HCT116 (cell line): Measurements from ENCODE around the gene HIBADH. TPM values are rescaled to one million over a fixed set of nuclear protein-coding genes. Genes with fewer than 3 reads are reported as not detected.

Experiments used
- ATAC-seq: fragments of 200-7000 bp; cut with Tn5 transposase; 2 replicates; pipeline ENCODE4 v1.9.1; 2020; ENCODE audit warnings: mild to moderate bottlenecking, moderate library complexity
- BruUV-seq: library from RNA; stranded (reverse); fragments of 400-500 nt; replicated peaks from 2 replicates; lab custom pipeline; 2021; lab: Mats Ljungman, UMichigan
- CTCF ChIA-PET: fragments of 300-600 bp; sonication (Branson Sonifier 250); formaldehyde crosslinking; loops from one replicate; lab custom pipeline; 2021; ENCODE audit warnings: antibody characterized with exemption; lab: Charles Lee
- POLR2A ChIA-PET: fragments of 300-600, 350-600 bp; sonication (Branson Sonifier 250); formaldehyde crosslinking; loops from one replicate; lab custom pipeline; 2021; ENCODE audit warnings: antibody characterized with exemption; lab: Charles Lee
- RAD21 ChIA-PET, 2 experiments: fragments of 300-600 bp; sonication (Branson Sonifier 250); formaldehyde crosslinking; loops; one replicate each; lab custom pipeline; 2023; ENCODE audit warnings: low total read pairs in 2 of 2; ENCODE audit not compliant: uncharacterized antibody in 2 of 2, unreplicated experiment in 2 of 2, low non-redundant PET in 1 of 2; lab: Charles Lee
- DNase-seq: peaks from one replicate; pipeline ENCODE4 v3.0.0-alpha.2; 2010; ENCODE audit warnings: low read depth, low spot score
- H2AFZ ChIP-seq: fragments of 200-600 bp; shearing (Covaris generic), sonication (generic); 2 replicates; pipeline ENCODE4 v1.6.1; 2017; ENCODE audit warnings: low read depth, mixed run types, mixed read lengths, antibody characterized with exemption, low read length; ENCODE audit not compliant: poor library complexity, severe bottlenecking
- H3K27ac ChIP-seq: 2 replicates; pipeline ENCODE4 v1.5.1; 2012; ENCODE audit warnings: low read depth, low read length
- H3K27me3 ChIP-seq: fragments of 200-600 bp; sonication (generic); 2 replicates; pipeline ENCODE4 v1.6.1; 2016; ENCODE audit warnings: mixed run types, low read length, mixed read lengths; ENCODE audit not compliant: insufficient read depth
- H3K36me3 ChIP-seq, 2 experiments: fragments of 200-500 bp in 1 of 2; fragments of 200-600 bp in 1 of 2; sonication (Bioruptor generic) in 1 of 2; sonication (generic) in 1 of 2; 2 replicates each; pipeline versions ENCODE4 v1.5.1 to v1.6.1; 2014 to 2016; ENCODE audit warnings: low read length in 2 of 2, inconsistent platforms in 1 of 2, mixed read lengths in 1 of 2, mixed run types in 1 of 2; ENCODE audit not compliant: insufficient read depth in 2 of 2, control insufficient read depth in 1 of 2
- H3K4me1 ChIP-seq, 2 experiments: fragments of 200-600 bp in 1 of 2; sonication (generic) in 1 of 2; 2 replicates each; pipeline versions ENCODE4 v1.5.1 to v1.6.1; 2012 to 2017; ENCODE audit warnings: low read length in 2 of 2, inconsistent platforms in 1 of 2, mild to moderate bottlenecking in 1 of 2, mixed read lengths in 1 of 2, mixed run types in 1 of 2, moderate library complexity in 1 of 2; ENCODE audit not compliant: insufficient read depth in 2 of 2, control insufficient read depth in 1 of 2
- H3K4me2 ChIP-seq: fragments of 200-600 bp; sonication (generic); 2 replicates; pipeline ENCODE4 v1.6.1; 2017; ENCODE audit warnings: mixed run types, low read length, mixed read lengths
- H3K4me3 ChIP-seq, 2 experiments: fragments of 200-600 bp in 1 of 2; sonication (generic) in 1 of 2; replicated peaks in 1 of 2; 2 replicates each; pipeline ENCODE4 v1.5.1; 2011 to 2016; ENCODE audit warnings: low read length in 2 of 2, control low read depth in 1 of 2, low read depth in 1 of 2, mild to moderate bottlenecking in 1 of 2, mixed read lengths in 1 of 2, mixed run types in 1 of 2
- H3K79me2 ChIP-seq: fragments of 200-600 bp; sonication (generic); 2 replicates; pipeline ENCODE4 v1.6.1; 2017; ENCODE audit warnings: mild to moderate bottlenecking, mixed run types, low read length, moderate library complexity, mixed read lengths; ENCODE audit not compliant: insufficient read depth
- H3K9ac ChIP-seq: fragments of 200-600 bp; sonication (generic); 2 replicates; pipeline ENCODE4 v1.6.1; 2016; ENCODE audit warnings: low read length, mixed read lengths
- H3K9me2 ChIP-seq: fragments of 200-600 bp; sonication (generic), shearing (Covaris generic); 2 replicates; pipeline ENCODE4 v1.6.1; 2017; ENCODE audit warnings: mixed run types, mild to moderate bottlenecking, moderate library complexity; ENCODE audit not compliant: insufficient read depth
- H3K9me3 ChIP-seq, 2 experiments: fragments of 200-500 bp in 1 of 2; fragments of 200-600 bp in 1 of 2; sonication (Bioruptor generic) in 1 of 2; sonication (generic) in 1 of 2; 2 replicates each; pipeline ENCODE4 v1.6.1; 2014 to 2017; ENCODE audit warnings: low read length in 2 of 2, mixed read lengths in 2 of 2, inconsistent platforms in 1 of 2, low read depth in 1 of 2, mild to moderate bottlenecking in 1 of 2, mixed run types in 1 of 2, moderate library complexity in 1 of 2; ENCODE audit not compliant: control insufficient read depth in 1 of 2, insufficient read depth in 1 of 2
- H4K20me1 ChIP-seq: fragments of 200-600 bp; sonication (generic), shearing (Covaris generic); 2 replicates; pipeline ENCODE4 v1.6.1; 2017; ENCODE audit warnings: mixed run types, mild to moderate bottlenecking, moderate library complexity; ENCODE audit not compliant: insufficient read depth
- ATF3 ChIP-seq: IDR thresholded peaks from 2 replicates; pipeline ENCODE4 v1.6.1; 2012
- CBX3 ChIP-seq: IDR thresholded peaks from 2 replicates; pipeline ENCODE4 v1.6.1; 2012; ENCODE audit warnings: low read depth
- CTCF ChIP-seq, 3 experiments: fragments of 200-600 bp in 1 of 3; sonication (generic) in 1 of 3; IDR thresholded peaks in 2 of 3; conservative IDR thresholded peaks in 1 of 3; 2 replicates each; pipeline ENCODE4 v1.5.1; 2012 to 2017; ENCODE audit warnings: low read depth in 2 of 3, low read length in 2 of 3, antibody characterized with exemption in 1 of 3, borderline replicate concordance in 1 of 3, control low read depth in 1 of 3, mild to moderate bottlenecking in 1 of 3, mixed read lengths in 1 of 3, mixed run types in 1 of 3, moderate library complexity in 1 of 3; ENCODE audit not compliant: insufficient read depth in 1 of 3
- EZH2 ChIP-seq: fragments of 200-600 bp; sonication (generic); IDR thresholded peaks from 2 replicates; pipeline ENCODE4 v1.6.1; 2017; ENCODE audit warnings: antibody characterized with exemption, mixed run types
- EZH2phosphoT487 ChIP-seq: fragments of 200-600 bp; IDR thresholded peaks from 2 replicates; pipeline ENCODE4 v1.6.1; 2018; ENCODE audit warnings: antibody characterized with exemption, borderline replicate concordance
- FOSL1 ChIP-seq: IDR thresholded peaks from 2 replicates; pipeline ENCODE4 v1.6.1; 2012; ENCODE audit warnings: low read depth
- JUND ChIP-seq: IDR thresholded peaks from 2 replicates; pipeline ENCODE4 v1.6.1; 2012
- POLR2A ChIP-seq: IDR thresholded peaks from 2 replicates; pipeline ENCODE4 v1.7.0; 2011; ENCODE audit warnings: borderline replicate concordance; ENCODE audit not compliant: insufficient read depth, insufficient read length; ENCODE audit errors: extremely low read depth
- SIN3A ChIP-seq: IDR thresholded peaks from 2 replicates; pipeline ENCODE4 v1.6.1; 2012; ENCODE audit warnings: low read depth
- SP1 ChIP-seq: IDR thresholded peaks from 2 replicates; pipeline ENCODE4 v1.6.1; 2012; ENCODE audit warnings: low read depth
- SRF ChIP-seq: IDR thresholded peaks from 2 replicates; pipeline ENCODE4 v1.6.1; 2012; ENCODE audit warnings: low read depth
- intact Hi-C: fragments of 100-400 bp; cut with micrococcal nuclease; formaldehyde crosslinking; loops from 2 replicates; pipeline ENCODE4 v1.10.0; 2022
- total RNA-seq: library from RNA; stranded (reverse); gene quantifications from one replicate; pipeline ENCODE4 v1.2.1, GENCODE V29; 2021; ENCODE audit not compliant: unreplicated experiment
- TF ChIP-seq, protein P1 (sequence below): IDR thresholded peaks from 2 replicates; pipeline ENCODE4 v1.6.1; 2012; ENCODE audit warnings: low read depth

The HIBADH gene
- total RNA-seq, 1 experiment from 2014 or later, result 32.4 TPM

DNA sequence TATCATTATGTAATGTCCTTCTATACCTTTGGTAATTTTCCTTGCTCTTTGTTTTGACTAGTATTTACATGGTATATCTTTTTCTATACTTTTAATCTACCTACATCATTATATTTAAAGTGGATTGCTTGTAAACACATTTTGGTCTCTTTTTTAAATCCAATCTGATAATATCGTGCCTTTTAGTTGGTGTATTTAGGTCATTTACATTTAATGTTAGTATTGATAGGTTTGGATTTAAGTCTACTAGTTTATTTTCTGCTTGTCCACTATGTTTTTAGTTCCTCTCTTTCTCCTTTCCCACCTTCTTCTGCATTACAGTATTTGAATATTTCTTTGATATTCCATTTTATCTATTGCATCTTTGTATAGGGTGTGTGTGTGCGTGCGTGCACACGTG, 95.4 kb downstream of the HIBADH start:
- no peaks in the 10 kb centered on the region for H3K36me3 ChIP-seq
- no peak overlapping the region for H3K27ac ChIP-seq
- H3K4me3 ChIP-seq, result no peak overlapping the region
- DNase-seq, result no peak
- intact Hi-C loops, result no loop called here
- no peaks in the 10 kb centered on the region for H3K9me3 ChIP-seq
- H3K4me1 ChIP-seq, result no peaks in the 10 kb centered on the region
- no peaks in the 10 kb centered on the region for H3K79me2 ChIP-seq
- H3K9ac ChIP-seq, result no peak overlapping the region
- H4K20me1 ChIP-seq, result no peaks in the 10 kb centered on the region
- ChIA-PET POLR2A (no interaction called here), RAD21 (no interaction called here), CTCF (no interaction called here)
- ATAC-seq, result no peak
- H2AFZ ChIP-seq, result no peak overlapping the region
- no peaks in the 10 kb centered on the region; the same call in 1 of the 2 replicates for H3K9me2 ChIP-seq
- BruUV-seq, result no TSS peak
- no peak overlapping the region for H3K4me2 ChIP-seq
- no peaks in the 10 kb centered on the region for H3K27me3 ChIP-seq
- TF ChIP-seq FOSL1, result no peak
- TF ChIP-seq CBX3, result no peak
- TF ChIP-seq, protein P1, sequence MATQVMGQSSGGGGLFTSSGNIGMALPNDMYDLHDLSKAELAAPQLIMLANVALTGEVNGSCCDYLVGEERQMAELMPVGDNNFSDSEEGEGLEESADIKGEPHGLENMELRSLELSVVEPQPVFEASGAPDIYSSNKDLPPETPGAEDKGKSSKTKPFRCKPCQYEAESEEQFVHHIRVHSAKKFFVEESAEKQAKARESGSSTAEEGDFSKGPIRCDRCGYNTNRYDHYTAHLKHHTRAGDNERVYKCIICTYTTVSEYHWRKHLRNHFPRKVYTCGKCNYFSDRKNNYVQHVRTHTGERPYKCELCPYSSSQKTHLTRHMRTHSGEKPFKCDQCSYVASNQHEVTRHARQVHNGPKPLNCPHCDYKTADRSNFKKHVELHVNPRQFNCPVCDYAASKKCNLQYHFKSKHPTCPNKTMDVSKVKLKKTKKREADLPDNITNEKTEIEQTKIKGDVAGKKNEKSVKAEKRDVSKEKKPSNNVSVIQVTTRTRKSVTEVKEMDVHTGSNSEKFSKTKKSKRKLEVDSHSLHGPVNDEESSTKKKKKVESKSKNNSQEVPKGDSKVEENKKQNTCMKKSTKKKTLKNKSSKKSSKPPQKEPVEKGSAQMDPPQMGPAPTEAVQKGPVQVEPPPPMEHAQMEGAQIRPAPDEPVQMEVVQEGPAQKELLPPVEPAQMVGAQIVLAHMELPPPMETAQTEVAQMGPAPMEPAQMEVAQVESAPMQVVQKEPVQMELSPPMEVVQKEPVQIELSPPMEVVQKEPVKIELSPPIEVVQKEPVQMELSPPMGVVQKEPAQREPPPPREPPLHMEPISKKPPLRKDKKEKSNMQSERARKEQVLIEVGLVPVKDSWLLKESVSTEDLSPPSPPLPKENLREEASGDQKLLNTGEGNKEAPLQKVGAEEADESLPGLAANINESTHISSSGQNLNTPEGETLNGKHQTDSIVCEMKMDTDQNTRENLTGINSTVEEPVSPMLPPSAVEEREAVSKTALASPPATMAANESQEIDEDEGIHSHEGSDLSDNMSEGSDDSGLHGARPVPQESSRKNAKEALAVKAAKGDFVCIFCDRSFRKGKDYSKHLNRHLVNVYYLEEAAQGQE, result no peak
- no peak for TF ChIP-seq POLR2A
- TF ChIP-seq CTCF (IDR thresholded peaks at IDR 0.05 in 2 of 3, conservative IDR thresholded peaks at IDR 0.05 in 1 of 3; ENCODE audit: borderline replicate concordance in 1 of 3, insufficient read depth in 1 of 3, low read depth in 2 of 3, low read length in 2 of 3), result no peak
- no peak for TF ChIP-seq ATF3
- no peak for TF ChIP-seq SIN3A
- TF ChIP-seq SP1, result no peak
- TF ChIP-seq JUND, result no peak
- no peak for TF ChIP-seq EZH2
- TF ChIP-seq EZH2phosphoT487, result no peak
- no peak for TF ChIP-seq SRF
